H9 (cell line): ENCODE data around the gene PTOV1. TPM values are rescaled to one million over a fixed set of nuclear protein-coding genes. Genes with fewer than 3 reads are reported as not detected.

Experiments used
- DNase-seq: peaks from one replicate; pipeline ENCODE4 v3.0.0-alpha.2; 2017
- H2AFZ ChIP-seq: one replicate; pipeline ENCODE4 v1.6.1; 2013; ENCODE audit warnings: mild to moderate bottlenecking, low read length, control low read depth, moderate library complexity
- H2AK5ac ChIP-seq: 2 replicates; pipeline ENCODE4 v1.6.1; 2013; ENCODE audit warnings: low read length, control low read depth, mixed read lengths; ENCODE audit not compliant: insufficient read length
- H2BK120ac ChIP-seq: one replicate; pipeline ENCODE4 v1.6.1; 2013; ENCODE audit warnings: low read depth, mild to moderate bottlenecking, low read length, control low read depth, inconsistent platforms; ENCODE audit not compliant: poor library complexity, severe bottlenecking
- H2BK12ac ChIP-seq: 2 replicates; pipeline ENCODE4 v1.6.1; 2013; ENCODE audit warnings: low read length, control low read depth, mixed read lengths, low read depth; ENCODE audit not compliant: insufficient read length
- H2BK15ac ChIP-seq: 2 replicates; pipeline ENCODE4 v1.6.1; 2013; ENCODE audit warnings: low read depth, low read length, control low read depth
- H2BK20ac ChIP-seq: one replicate; pipeline ENCODE4 v1.6.1; 2013; ENCODE audit warnings: low read depth, mild to moderate bottlenecking, low read length, control low read depth, inconsistent platforms; ENCODE audit not compliant: poor library complexity, severe bottlenecking
- H2BK5ac ChIP-seq: 2 replicates; pipeline ENCODE4 v1.6.1; 2013; ENCODE audit warnings: low read length, control low read depth, mixed read lengths; ENCODE audit not compliant: insufficient read length
- H3K14ac ChIP-seq: 2 replicates; pipeline ENCODE4 v1.6.1; 2013; ENCODE audit warnings: low read length, control low read depth; ENCODE audit not compliant: insufficient read depth
- H3K18ac ChIP-seq: 2 replicates; pipeline ENCODE4 v1.6.1; 2013; ENCODE audit warnings: low read depth, mild to moderate bottlenecking, mixed read lengths, low read length, control low read depth; ENCODE audit not compliant: insufficient read length
- H3K23ac ChIP-seq: 2 replicates; pipeline ENCODE4 v1.6.1; 2013; ENCODE audit warnings: low read length, control low read depth, mixed read lengths, low read depth; ENCODE audit not compliant: insufficient read length
- H3K23me2 ChIP-seq: 2 replicates; pipeline ENCODE4 v1.6.1; 2013; ENCODE audit warnings: low read depth, mild to moderate bottlenecking, mixed read lengths, low read length, control low read depth; ENCODE audit not compliant: insufficient read length, poor library complexity, severe bottlenecking
- H3K27ac ChIP-seq: 2 replicates; pipeline ENCODE4 v1.5.1; 2013; ENCODE audit warnings: low read length, control low read depth, mixed read lengths, low read depth; ENCODE audit not compliant: insufficient read length
- H3K27me3 ChIP-seq: 2 replicates; pipeline ENCODE4 v1.6.1; 2013; ENCODE audit warnings: low read length, control low read depth, inconsistent platforms; ENCODE audit not compliant: insufficient read depth
- H3K4ac ChIP-seq: 2 replicates; pipeline ENCODE4 v1.6.1; 2013; ENCODE audit warnings: low read depth, mild to moderate bottlenecking, control low read depth, inconsistent platforms, low read length, moderate library complexity
- H3K4me1 ChIP-seq: 2 replicates; pipeline ENCODE4 v1.6.1; 2013; ENCODE audit warnings: low read length, control low read depth, inconsistent platforms; ENCODE audit not compliant: insufficient read depth
- H3K4me2 ChIP-seq: 2 replicates; pipeline ENCODE4 v1.6.1; 2013; ENCODE audit warnings: low read length, control low read depth, mixed read lengths; ENCODE audit not compliant: insufficient read length, insufficient read depth
- H3K56ac ChIP-seq: 2 replicates; pipeline ENCODE4 v1.6.1; 2013; ENCODE audit warnings: low read depth, mild to moderate bottlenecking, mixed read lengths, low read length, control low read depth; ENCODE audit not compliant: insufficient read length
- H3K79me1 ChIP-seq: 2 replicates; pipeline ENCODE4 v1.6.1; 2013; ENCODE audit warnings: low read depth, mild to moderate bottlenecking, moderate library complexity, low read length, control low read depth, inconsistent platforms; ENCODE audit not compliant: insufficient read depth, poor library complexity, severe bottlenecking
- H3K79me2 ChIP-seq: 2 replicates; pipeline ENCODE4 v1.6.1; 2013; ENCODE audit warnings: low read length, control low read depth, inconsistent platforms; ENCODE audit not compliant: insufficient read depth
- H3K9ac ChIP-seq: 2 replicates; pipeline ENCODE4 v1.6.1; 2013; ENCODE audit warnings: low read length, control low read depth, mixed read lengths; ENCODE audit not compliant: insufficient read length; ENCODE audit errors: extremely low read depth
- H3K9me3 ChIP-seq: one replicate; pipeline ENCODE4 v1.6.1; 2013; ENCODE audit warnings: low read depth, low read length, inconsistent platforms; ENCODE audit not compliant: control insufficient read depth
- H3T11ph ChIP-seq: one replicate; pipeline ENCODE4 v1.6.1; 2013; ENCODE audit warnings: mild to moderate bottlenecking, low read length, control low read depth, inconsistent platforms
- H4K20me1 ChIP-seq: one replicate; pipeline ENCODE4 v1.6.1; 2013; ENCODE audit not compliant: control insufficient read depth, insufficient read length, insufficient read depth
- H4K5ac ChIP-seq: 2 replicates; pipeline ENCODE4 v1.6.1; 2013; ENCODE audit warnings: low read depth, mild to moderate bottlenecking, mixed read lengths, low read length, control low read depth; ENCODE audit not compliant: insufficient read length
- H4K8ac ChIP-seq: replicated peaks from 2 replicates; pipeline ENCODE4 v1.6.1; 2013; ENCODE audit warnings: low read length, control low read depth, mixed read lengths, low read depth; ENCODE audit not compliant: insufficient read length
- H4K91ac ChIP-seq: 2 replicates; pipeline ENCODE4 v1.6.1; 2013; ENCODE audit warnings: low read depth, mild to moderate bottlenecking, moderate library complexity, mixed read lengths, low read length, control low read depth; ENCODE audit not compliant: insufficient read length
- H3K27ac Mint-ChIP-seq, 3 experiments: 2 replicates in 2 of 3; 3 replicates in 1 of 3; pipeline ENCODE4 v1.8.0; 2020 to 2021; ENCODE audit warnings: mixed read lengths in 3 of 3, mild to moderate bottlenecking in 1 of 3, moderate library complexity in 1 of 3
- H3K27me3 Mint-ChIP-seq: 2 replicates; pipeline ENCODE4 v1.8.0; 2021; ENCODE audit warnings: low read depth, mild to moderate bottlenecking, moderate library complexity, mixed read lengths
- H3K36me3 Mint-ChIP-seq, 3 experiments: 2 replicates in 2 of 3; 3 replicates in 1 of 3; pipeline ENCODE4 v1.8.0; 2020 to 2021; ENCODE audit warnings: low read depth in 3 of 3, mixed read lengths in 3 of 3; ENCODE audit not compliant: insufficient read depth in 1 of 3
- H3K4me1 Mint-ChIP-seq, 2 experiments: 2 replicates each; pipeline ENCODE4 v1.8.0; 2020; ENCODE audit warnings: mixed read lengths in 2 of 2
- H3K4me3 Mint-ChIP-seq, 2 experiments: 2 replicates in 1 of 2; 3 replicates in 1 of 2; pipeline ENCODE4 v1.8.0; 2020 to 2021; ENCODE audit warnings: mild to moderate bottlenecking in 2 of 2, mixed read lengths in 2 of 2, moderate library complexity in 1 of 2
- H3K9me3 Mint-ChIP-seq, 2 experiments: 2 replicates in 1 of 2; 3 replicates in 1 of 2; pipeline ENCODE4 v1.8.0; 2020; ENCODE audit warnings: mild to moderate bottlenecking in 2 of 2, mixed read lengths in 2 of 2, moderate library complexity in 1 of 2
- WGBS: extraction: QIAGEN DNeasy Blood & Tissue Kit; methylation state at CpG from one replicate; pipeline ENCODE4 v1.1.7; 2013; ENCODE audit warnings: missing lambda C conversion rate, low lambda C conversion rate, mixed read lengths; ENCODE audit not compliant: insufficient read length; ENCODE audit errors: extremely low coverage; 5-methylcytosine and 5-hydroxymethylcytosine counted together
- microRNA-seq: library from miRNA; unstranded; fragments of <30 nt; microRNA quantifications from one replicate; pipeline ENCODE4, GENCODE V29; 2020; ENCODE audit warnings: borderline microRNAs expressed
- total RNA-seq: library from RNA; stranded (reverse); gene quantifications from 2 replicates; pipeline ENCODE4 v1.2.1, GENCODE V29; 2021
- TF ChIP-seq, protein P1 (sequence below): fragments of 200-600 bp; sonication (generic); conservative IDR thresholded peaks from 3 replicates; pipeline ENCODE4 v1.8.0; 2021; ENCODE audit warnings: antibody characterized with exemption, mild to moderate bottlenecking

PTOV1 gene
- total RNA-seq, 1 experiment from 2014 or later = 309 TPM

- Histone ChIP-seq H3K79me2 (no peaks in the 10 kb centered on the region; the same call in 1 of the 2 replicates), H3K14ac (no peak overlapping the region), H3T11ph (no peak overlapping the region), H4K20me1 (no peaks in the 10 kb centered on the region), H2AK5ac (no peak overlapping the region), H3K56ac (no peak overlapping the region), H3K18ac (no peak overlapping the region), H3K23me2 (no peaks in the 10 kb centered on the region), H3K4ac (no peak overlapping the region), H2BK5ac (no peak overlapping the region), H3K4me1 (no peaks in the 10 kb centered on the region; the same call in 1 of the 2 replicates), H3K9ac (no peak overlapping the region), H3K9me3 (no peaks in the 10 kb centered on the region), H2BK20ac (no peak overlapping the region), H2BK15ac (no peak overlapping the region), H4K8ac (no peak overlapping the region), H3K23ac (no peak overlapping the region), H4K5ac (no peak overlapping the region), H3K4me2 (no peak overlapping the region), H3K27ac (no peak overlapping the region), H4K91ac (no peak overlapping the region), H2AFZ (no peak overlapping the region), H2BK120ac (no peak overlapping the region), H3K79me1 (peaks cover 6% of the 10 kb centered on the region), H2BK12ac (no peak overlapping the region), H3K27me3 (no peaks in the 10 kb centered on the region)
- DNase-seq = no peak
- Mint-ChIP-seq H3K27ac (no peak overlapping the region; a peak in 1 of 7 replicates), H3K36me3 (peaks cover 53 to 86% (median 78%) of the 10 kb centered on the region in 3 experiments), H3K4me1 (peaks cover 19 to 31% of the 10 kb centered on the region in 2 experiments), H3K4me3 (no peak overlapping the region), H3K9me3 (no peaks in the 10 kb centered on the region), H3K27me3 (peaks cover 3% of the 10 kb centered on the region; the same call in 1 of the 2 replicates)
- TF ChIP-seq, protein P1, sequence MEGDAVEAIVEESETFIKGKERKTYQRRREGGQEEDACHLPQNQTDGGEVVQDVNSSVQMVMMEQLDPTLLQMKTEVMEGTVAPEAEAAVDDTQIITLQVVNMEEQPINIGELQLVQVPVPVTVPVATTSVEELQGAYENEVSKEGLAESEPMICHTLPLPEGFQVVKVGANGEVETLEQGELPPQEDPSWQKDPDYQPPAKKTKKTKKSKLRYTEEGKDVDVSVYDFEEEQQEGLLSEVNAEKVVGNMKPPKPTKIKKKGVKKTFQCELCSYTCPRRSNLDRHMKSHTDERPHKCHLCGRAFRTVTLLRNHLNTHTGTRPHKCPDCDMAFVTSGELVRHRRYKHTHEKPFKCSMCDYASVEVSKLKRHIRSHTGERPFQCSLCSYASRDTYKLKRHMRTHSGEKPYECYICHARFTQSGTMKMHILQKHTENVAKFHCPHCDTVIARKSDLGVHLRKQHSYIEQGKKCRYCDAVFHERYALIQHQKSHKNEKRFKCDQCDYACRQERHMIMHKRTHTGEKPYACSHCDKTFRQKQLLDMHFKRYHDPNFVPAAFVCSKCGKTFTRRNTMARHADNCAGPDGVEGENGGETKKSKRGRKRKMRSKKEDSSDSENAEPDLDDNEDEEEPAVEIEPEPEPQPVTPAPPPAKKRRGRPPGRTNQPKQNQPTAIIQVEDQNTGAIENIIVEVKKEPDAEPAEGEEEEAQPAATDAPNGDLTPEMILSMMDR = no peak
- WGBS = no CpG with 5 or more reads among the region's 5 CpGs
These were observed 59.2 kb downstream of the PTOV1 start for GRCh38 chr19:49910179-49910578.

Small RNA genes within 50 kb of the gene (microRNA-seq; reads per million reads assigned to microRNA genes)
- gene MIR4749 (1.4 reads per million, percentile 10 among the genes with 10 or more reads in this experiment), gene MIR4750 (not detected), gene MIR6800 (0.35 reads per million)

Other genes with a start within 250 kb of the PTOV1 start
- 8.3 and 9.9 TPM in 2 replicates for gene RRAS, start 211.0 kb upstream of the PTOV1 start, total RNA-seq
- 85.3 and 86.4 TPM in 2 replicates for gene SCAF1, start 208.9 kb upstream of the PTOV1 start, total RNA-seq
- gene IRF3, start 185.3 kb upstream of the PTOV1 start, total RNA-seq = 185 and 205 TPM in 2 replicates
- gene BCL2L12, start 185.2 kb upstream of the PTOV1 start, total RNA-seq = 145 and 154 TPM in 2 replicates
- gene PRMT1, start 173.9 kb upstream of the PTOV1 start, total RNA-seq = 504 and 505 TPM in 2 replicates
- gene ADM5, start 161.6 kb upstream of the PTOV1 start, total RNA-seq = 13.5 and 13.6 TPM in 2 replicates
- 66.4 and 74.6 TPM in 2 replicates for gene CPT1C, start 160.0 kb upstream of the PTOV1 start, total RNA-seq
- gene TSKS, start 87.9 kb upstream of the PTOV1 start, total RNA-seq = 0.28 and 0.37 TPM in 2 replicates
- gene AP2A1, start 84.2 kb upstream of the PTOV1 start, total RNA-seq = 108 and 109 TPM in 2 replicates
- gene FUZ, start 37.9 kb upstream of the PTOV1 start, total RNA-seq = 25.1 and 29.7 TPM in 2 replicates
- 76.7 and 77.5 TPM in 2 replicates for gene MED25, start 32.9 kb upstream of the PTOV1 start, total RNA-seq
- 144 and 157 TPM in 2 replicates for gene PNKP, start 16.4 kb downstream of the PTOV1 start, total RNA-seq
- 43.5 and 44.6 TPM in 2 replicates for gene AKT1S1, start 26.2 kb downstream of the PTOV1 start, total RNA-seq
- gene TBC1D17, start 26.5 kb downstream of the PTOV1 start, total RNA-seq = 33.6 and 33.9 TPM in 2 replicates
- 0.29 and 0.61 TPM in 2 replicates for gene IL4I1, start 45.7 kb downstream of the PTOV1 start, total RNA-seq
- gene ATF5, start 78.0 kb downstream of the PTOV1 start, total RNA-seq = 18.5 and 20.6 TPM in 2 replicates
- 127 and 137 TPM in 2 replicates for gene NUP62, start 78.3 kb downstream of the PTOV1 start, total RNA-seq
- not detected in 2 replicates for gene SIGLEC11, start 110.0 kb downstream of the PTOV1 start, total RNA-seq
- 33.5 and 34.8 TPM in 2 replicates for gene VRK3, start 174.2 kb downstream of the PTOV1 start, total RNA-seq
- gene ZNF473, start 174.8 kb downstream of the PTOV1 start, total RNA-seq = 18.9 and 19.0 TPM in 2 replicates